SU-DHL-6 (cell line): ENCODE measurements around the gene KLLN.

Source experiments
- EZH2phosphoT487 ChIP-seq: fragments of 200-600 bp; sonication (generic), shearing (Covaris generic); conservative IDR thresholded peaks from 2 replicates; pipeline ENCODE4 v1.6.1; 2018; ENCODE audit warnings: mild to moderate bottlenecking, antibody characterized with exemption, low read length, moderate library complexity, mixed read lengths
- TF ChIP-seq, protein P1 (sequence below): fragments of 200-600 bp; sonication (generic); IDR thresholded peaks from one replicate; pipeline ENCODE4 v1.5.1; 2017; ENCODE audit warnings: antibody characterized with exemption, mild to moderate bottlenecking, low read length, moderate library complexity; ENCODE audit not compliant: insufficient read depth, poor library complexity, severe bottlenecking

DNA sequence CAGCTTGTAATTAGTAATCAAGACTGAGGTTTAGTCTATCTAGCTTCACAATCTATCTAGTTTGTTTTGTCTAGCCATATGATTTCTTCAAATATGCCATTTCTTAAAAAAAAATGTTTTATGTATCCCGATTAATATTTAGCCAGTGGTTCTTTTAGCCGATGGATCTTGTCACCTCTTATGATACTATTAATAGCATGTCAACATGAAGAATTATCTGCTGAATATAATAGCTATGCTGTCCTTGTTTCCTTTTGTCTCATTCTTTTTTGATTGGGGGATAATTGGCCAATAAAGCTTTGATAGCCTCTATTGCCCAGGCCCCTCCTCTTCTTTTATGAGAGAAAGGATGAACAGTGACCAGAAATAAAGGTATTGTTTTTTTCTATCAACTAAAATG is 32.9 kb upstream of the KLLN start:
- TF ChIP-seq, protein P1, sequence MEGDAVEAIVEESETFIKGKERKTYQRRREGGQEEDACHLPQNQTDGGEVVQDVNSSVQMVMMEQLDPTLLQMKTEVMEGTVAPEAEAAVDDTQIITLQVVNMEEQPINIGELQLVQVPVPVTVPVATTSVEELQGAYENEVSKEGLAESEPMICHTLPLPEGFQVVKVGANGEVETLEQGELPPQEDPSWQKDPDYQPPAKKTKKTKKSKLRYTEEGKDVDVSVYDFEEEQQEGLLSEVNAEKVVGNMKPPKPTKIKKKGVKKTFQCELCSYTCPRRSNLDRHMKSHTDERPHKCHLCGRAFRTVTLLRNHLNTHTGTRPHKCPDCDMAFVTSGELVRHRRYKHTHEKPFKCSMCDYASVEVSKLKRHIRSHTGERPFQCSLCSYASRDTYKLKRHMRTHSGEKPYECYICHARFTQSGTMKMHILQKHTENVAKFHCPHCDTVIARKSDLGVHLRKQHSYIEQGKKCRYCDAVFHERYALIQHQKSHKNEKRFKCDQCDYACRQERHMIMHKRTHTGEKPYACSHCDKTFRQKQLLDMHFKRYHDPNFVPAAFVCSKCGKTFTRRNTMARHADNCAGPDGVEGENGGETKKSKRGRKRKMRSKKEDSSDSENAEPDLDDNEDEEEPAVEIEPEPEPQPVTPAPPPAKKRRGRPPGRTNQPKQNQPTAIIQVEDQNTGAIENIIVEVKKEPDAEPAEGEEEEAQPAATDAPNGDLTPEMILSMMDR, result no peak
- no peak for TF ChIP-seq EZH2phosphoT487
